WTC11 (cell line): Measurements from ENCODE around the gene SPDL1. TPM values are rescaled to one million over a fixed set of nuclear protein-coding genes. Genes with fewer than 3 reads are reported as not detected.

Source experiments
- ATAC-seq: fragments of 200-7000 bp; cut with Tn5 transposase; 2 replicates; pipeline ENCODE4 v1.10.0; 2021; ENCODE audit warnings: mild to moderate bottlenecking, moderate library complexity
- CTCF ChIA-PET: fragments of 300-600 bp; sonication (Branson Sonifier 250); formaldehyde crosslinking; loops from one replicate; lab custom pipeline; 2021; ENCODE audit warnings: antibody characterized with exemption; lab: Charles Lee
- POLR2A ChIA-PET: fragments of 350-600 bp; sonication (Branson Sonifier 250); formaldehyde crosslinking; loops from one replicate; lab custom pipeline; 2021; ENCODE audit warnings: antibody characterized with exemption; lab: Charles Lee
- DNase-seq: peaks from one replicate; pipeline ENCODE4 v3.0.0; 2021; ENCODE audit warnings: low spot score
- H3K27ac Mint-ChIP-seq: 2 replicates; pipeline ENCODE4 v1.8.0; 2021; ENCODE audit warnings: mixed read lengths
- H3K27me3 Mint-ChIP-seq: 2 replicates; pipeline ENCODE4 v1.8.0; 2021; ENCODE audit warnings: low read depth, mild to moderate bottlenecking, moderate library complexity, mixed read lengths
- H3K36me3 Mint-ChIP-seq: 2 replicates; pipeline ENCODE4 v1.8.0; 2021; ENCODE audit warnings: mixed read lengths
- H3K4me1 Mint-ChIP-seq: 2 replicates; pipeline ENCODE4 v1.8.0; 2022; ENCODE audit warnings: mixed read lengths
- H3K4me3 Mint-ChIP-seq: 2 replicates; pipeline ENCODE4 v1.8.0; 2021; ENCODE audit warnings: mild to moderate bottlenecking, moderate library complexity, mixed read lengths
- H3K9me3 Mint-ChIP-seq: 2 replicates; pipeline ENCODE4 v1.8.0; 2021; ENCODE audit warnings: mixed read lengths
- ARID4B ChIP-seq: sonication (generic); formaldehyde crosslinking; IDR thresholded peaks from 2 replicates; pipeline ENCODE4 v1.8.0; 2023; ENCODE audit warnings: missing genetic modification reagents, mild to moderate bottlenecking, borderline replicate concordance
- FOXK1 ChIP-seq: sonication (generic); formaldehyde crosslinking; IDR thresholded peaks from 2 replicates; pipeline ENCODE4 v1.8.0; 2022; ENCODE audit warnings: mild to moderate bottlenecking, moderate library complexity, missing genetic modification reagents
- HMGXB4 ChIP-seq: sonication (generic); formaldehyde crosslinking; IDR thresholded peaks from 2 replicates; pipeline ENCODE4 v1.8.1; 2023; ENCODE audit warnings: mild to moderate bottlenecking, moderate library complexity, missing genetic modification reagents
- MYBL2 ChIP-seq: sonication (generic); formaldehyde crosslinking; IDR thresholded peaks from 2 replicates; pipeline ENCODE4 v1.8.1; 2023; ENCODE audit warnings: mild to moderate bottlenecking, moderate library complexity, missing genetic modification reagents
- NR2C2 ChIP-seq: sonication (generic); formaldehyde crosslinking; IDR thresholded peaks from 2 replicates; pipeline ENCODE4 v1.8.0; 2022; ENCODE audit warnings: mild to moderate bottlenecking, missing genetic modification reagents
- PRDM15 ChIP-seq: sonication (generic); formaldehyde crosslinking; IDR thresholded peaks from 2 replicates; pipeline ENCODE4 v1.8.0; 2022; ENCODE audit warnings: missing genetic modification reagents
- SMAD4 ChIP-seq: sonication (generic); formaldehyde crosslinking; IDR thresholded peaks from 2 replicates; pipeline ENCODE4 v1.8.0; 2022; ENCODE audit warnings: mild to moderate bottlenecking, missing genetic modification reagents
- TCF7 ChIP-seq: sonication (generic); formaldehyde crosslinking; IDR thresholded peaks from 2 replicates; pipeline ENCODE4 v1.8.0; 2022; ENCODE audit warnings: mild to moderate bottlenecking, low read depth, missing genetic modification reagents, moderate library complexity
- ZBTB21 ChIP-seq: sonication (generic); formaldehyde crosslinking; IDR thresholded peaks from 2 replicates; pipeline ENCODE4 v1.8.1; 2023; ENCODE audit warnings: mild to moderate bottlenecking, missing genetic modification reagents, borderline replicate concordance
- ZBTB43 ChIP-seq: sonication (generic); formaldehyde crosslinking; IDR thresholded peaks from 2 replicates; pipeline ENCODE4 v1.8.1; 2023; ENCODE audit warnings: mild to moderate bottlenecking, missing genetic modification reagents
- ZNF671 ChIP-seq: fragments of 250-450 bp; sonication (Bioruptor Pico); IDR thresholded peaks from 2 replicates; pipeline ENCODE4 v1.8.0; 2021; ENCODE audit warnings: mild to moderate bottlenecking
- total RNA-seq: library from RNA; stranded (reverse); gene quantifications from 3 replicates; pipeline ENCODE4 v1.2.3, GENCODE V29; 2021

The SPDL1 gene
- total RNA-seq, 1 experiment from 2014 or later, result 35.1 TPM

- TF ChIP-seq PRDM15 (CRISPR knock-in tag) (no peak), FOXK1 (CRISPR knock-in tag) (0 out of 2 replicates have a peak, but pooled peaks have one; percentile 18), NR2C2 (CRISPR knock-in tag) (no peak), MYBL2 (CRISPR knock-in tag) (0 out of 2 replicates have a peak, but pooled peaks have one; percentile 27), TCF7 (peak; percentile 69; the same call in 1 of the 2 replicates)
- TF ChIP-seq, all 79 proteins: peak for 13
Measured at GRCh38 chr5:169637085-169637548, 53.5 kb downstream of the SPDL1 start, which contains the start of gene DOCK2 (continued).

- Mint-ChIP-seq H3K27me3 (peaks cover 30% of the 10 kb centered on the region), H3K4me1 (peaks cover 23% of the 10 kb centered on the region), H3K9me3 (peaks cover 22% of the 10 kb centered on the region), H3K27ac (no peak overlapping the region), H3K36me3 (peaks cover 17% of the 10 kb centered on the region), H3K4me3 (peak overlapping the region; percentile 59)
- DNase-seq (no peak), ATAC-seq (no peak; the same call in 1 of the 2 replicates)
- TF ChIP-seq ZBTB43 (CRISPR knock-in tag), result 0 out of 2 replicates have a peak, but pooled peaks have one; percentile 3
- TF ChIP-seq ZNF671 (CRISPR knock-in tag), result no peak
- TF ChIP-seq ZBTB21 (CRISPR knock-in tag), result no peak
- ChIA-PET CTCF (interaction anchor here (0.8 kb wide), 1 partner anchor 342 kb away, joined by 4 read pairs; the partner anchor contains the start of gene INSYN2B), POLR2A (no interaction called here)
Measured at GRCh38 chr5:169637549-169638121, 54.1 kb downstream of the SPDL1 start.

GRCh38 chr5:169641253-169641652 lies 57.7 kb downstream of the SPDL1 start:
- Mint-ChIP-seq H3K4me3 (no peak overlapping the region), H3K36me3 (peaks cover 12% of the 10 kb centered on the region), H3K4me1 (peaks cover 28% of the 10 kb centered on the region), H3K27me3 (peaks cover 25% of the 10 kb centered on the region), H3K27ac (no peak overlapping the region), H3K9me3 (peaks cover 17% of the 10 kb centered on the region)
- ATAC-seq, result no peak; the same call in 1 of the 2 replicates
- TF ChIP-seq ZBTB21 (CRISPR knock-in tag) (no peak), PRDM15 (CRISPR knock-in tag) (0 out of 2 replicates have a peak, but pooled peaks have one; percentile 37)
- DNase-seq, result no peak
- CTCF ChIA-PET, result no interaction called here
- POLR2A ChIA-PET, result no interaction called here

GRCh38 chr5:169646856-169647255 lies 63.3 kb downstream of the SPDL1 start:
- Mint-ChIP-seq H3K9me3 (no peaks in the 10 kb centered on the region), H3K27me3 (no peaks in the 10 kb centered on the region), H3K4me1 (peaks cover 23% of the 10 kb centered on the region), H3K27ac (no peak overlapping the region), H3K36me3 (no peaks in the 10 kb centered on the region), H3K4me3 (no peak overlapping the region)
- ChIA-PET POLR2A (no interaction called here), CTCF (no interaction called here)
- no peak for ATAC-seq
- no peak for DNase-seq
- no peak for TF ChIP-seq MYBL2 (CRISPR knock-in tag)
- no peak for TF ChIP-seq SMAD4 (CRISPR knock-in tag)
- no peak for TF ChIP-seq ARID4B
- no peak for TF ChIP-seq HMGXB4 (CRISPR knock-in tag)
